HCT116 (cell line): ENCODE results near the gene AGPS. TPM values are rescaled to one million over a fixed set of nuclear protein-coding genes. Genes with fewer than 3 reads are reported as not detected.
"Not testable (repeated sequence)": the region's sequence is repeated elsewhere in the genome, so short reads cannot be mapped to it uniquely, and the experiment has no call there.

Experiments
- ATAC-seq: fragments of 200-7000 bp; cut with Tn5 transposase; 2 replicates; pipeline ENCODE4 v1.9.1; 2020; ENCODE audit warnings: mild to moderate bottlenecking, moderate library complexity
- BruUV-seq: library from RNA; stranded (reverse); fragments of 400-500 nt; replicated peaks from 2 replicates; lab custom pipeline; 2021; lab: Mats Ljungman, UMichigan
- CTCF ChIA-PET: fragments of 300-600 bp; sonication (Branson Sonifier 250); formaldehyde crosslinking; loops from one replicate; lab custom pipeline; 2021; ENCODE audit warnings: antibody characterized with exemption; lab: Charles Lee
- POLR2A ChIA-PET: fragments of 300-600, 350-600 bp; sonication (Branson Sonifier 250); formaldehyde crosslinking; loops from one replicate; lab custom pipeline; 2021; ENCODE audit warnings: antibody characterized with exemption; lab: Charles Lee
- RAD21 ChIA-PET, 2 experiments: fragments of 300-600 bp; sonication (Branson Sonifier 250); formaldehyde crosslinking; loops; one replicate each; lab custom pipeline; 2023; ENCODE audit warnings: low total read pairs in 2 of 2; ENCODE audit not compliant: uncharacterized antibody in 2 of 2, unreplicated experiment in 2 of 2, low non-redundant PET in 1 of 2; lab: Charles Lee
- DNase-seq: peaks from one replicate; pipeline ENCODE4 v3.0.0-alpha.2; 2010; ENCODE audit warnings: low read depth, low spot score
- H2AFZ ChIP-seq: fragments of 200-600 bp; shearing (Covaris generic), sonication (generic); 2 replicates; pipeline ENCODE4 v1.6.1; 2017; ENCODE audit warnings: low read depth, mixed run types, mixed read lengths, antibody characterized with exemption, low read length; ENCODE audit not compliant: poor library complexity, severe bottlenecking
- H3K27ac ChIP-seq: 2 replicates; pipeline ENCODE4 v1.5.1; 2012; ENCODE audit warnings: low read depth, low read length
- H3K27me3 ChIP-seq: fragments of 200-600 bp; sonication (generic); 2 replicates; pipeline ENCODE4 v1.6.1; 2016; ENCODE audit warnings: mixed run types, low read length, mixed read lengths; ENCODE audit not compliant: insufficient read depth
- H3K36me3 ChIP-seq, 2 experiments: fragments of 200-500 bp in 1 of 2; fragments of 200-600 bp in 1 of 2; sonication (Bioruptor generic) in 1 of 2; sonication (generic) in 1 of 2; 2 replicates each; pipeline versions ENCODE4 v1.5.1 to v1.6.1; 2014 to 2016; ENCODE audit warnings: low read length in 2 of 2, inconsistent platforms in 1 of 2, mixed read lengths in 1 of 2, mixed run types in 1 of 2; ENCODE audit not compliant: insufficient read depth in 2 of 2, control insufficient read depth in 1 of 2
- H3K4me1 ChIP-seq, 2 experiments: fragments of 200-600 bp in 1 of 2; sonication (generic) in 1 of 2; 2 replicates each; pipeline versions ENCODE4 v1.5.1 to v1.6.1; 2012 to 2017; ENCODE audit warnings: low read length in 2 of 2, inconsistent platforms in 1 of 2, mild to moderate bottlenecking in 1 of 2, mixed read lengths in 1 of 2, mixed run types in 1 of 2, moderate library complexity in 1 of 2; ENCODE audit not compliant: insufficient read depth in 2 of 2, control insufficient read depth in 1 of 2
- H3K4me2 ChIP-seq: fragments of 200-600 bp; sonication (generic); 2 replicates; pipeline ENCODE4 v1.6.1; 2017; ENCODE audit warnings: mixed run types, low read length, mixed read lengths
- H3K4me3 ChIP-seq, 2 experiments: fragments of 200-600 bp in 1 of 2; sonication (generic) in 1 of 2; replicated peaks in 1 of 2; 2 replicates each; pipeline ENCODE4 v1.5.1; 2011 to 2016; ENCODE audit warnings: low read length in 2 of 2, control low read depth in 1 of 2, low read depth in 1 of 2, mild to moderate bottlenecking in 1 of 2, mixed read lengths in 1 of 2, mixed run types in 1 of 2
- H3K79me2 ChIP-seq: fragments of 200-600 bp; sonication (generic); 2 replicates; pipeline ENCODE4 v1.6.1; 2017; ENCODE audit warnings: mild to moderate bottlenecking, mixed run types, low read length, moderate library complexity, mixed read lengths; ENCODE audit not compliant: insufficient read depth
- H3K9ac ChIP-seq: fragments of 200-600 bp; sonication (generic); 2 replicates; pipeline ENCODE4 v1.6.1; 2016; ENCODE audit warnings: low read length, mixed read lengths
- H3K9me2 ChIP-seq: fragments of 200-600 bp; sonication (generic), shearing (Covaris generic); 2 replicates; pipeline ENCODE4 v1.6.1; 2017; ENCODE audit warnings: mixed run types, mild to moderate bottlenecking, moderate library complexity; ENCODE audit not compliant: insufficient read depth
- H3K9me3 ChIP-seq, 2 experiments: fragments of 200-500 bp in 1 of 2; fragments of 200-600 bp in 1 of 2; sonication (Bioruptor generic) in 1 of 2; sonication (generic) in 1 of 2; 2 replicates each; pipeline ENCODE4 v1.6.1; 2014 to 2017; ENCODE audit warnings: low read length in 2 of 2, mixed read lengths in 2 of 2, inconsistent platforms in 1 of 2, low read depth in 1 of 2, mild to moderate bottlenecking in 1 of 2, mixed run types in 1 of 2, moderate library complexity in 1 of 2; ENCODE audit not compliant: control insufficient read depth in 1 of 2, insufficient read depth in 1 of 2
- H4K20me1 ChIP-seq: fragments of 200-600 bp; sonication (generic), shearing (Covaris generic); 2 replicates; pipeline ENCODE4 v1.6.1; 2017; ENCODE audit warnings: mixed run types, mild to moderate bottlenecking, moderate library complexity; ENCODE audit not compliant: insufficient read depth
- CBX3 ChIP-seq: IDR thresholded peaks from 2 replicates; pipeline ENCODE4 v1.6.1; 2012; ENCODE audit warnings: low read depth
- EGR1 ChIP-seq: IDR thresholded peaks from 2 replicates; pipeline ENCODE4 v1.6.1; 2012; ENCODE audit warnings: low read depth
- EZH2phosphoT487 ChIP-seq: fragments of 200-600 bp; IDR thresholded peaks from 2 replicates; pipeline ENCODE4 v1.6.1; 2018; ENCODE audit warnings: antibody characterized with exemption, borderline replicate concordance
- FOSL1 ChIP-seq: IDR thresholded peaks from 2 replicates; pipeline ENCODE4 v1.6.1; 2012; ENCODE audit warnings: low read depth
- JUND ChIP-seq: IDR thresholded peaks from 2 replicates; pipeline ENCODE4 v1.6.1; 2012
- POLR2A ChIP-seq: IDR thresholded peaks from 2 replicates; pipeline ENCODE4 v1.7.0; 2011; ENCODE audit warnings: borderline replicate concordance; ENCODE audit not compliant: insufficient read depth, insufficient read length; ENCODE audit errors: extremely low read depth
- POLR2AphosphoS5 ChIP-seq: IDR thresholded peaks from 2 replicates; pipeline ENCODE4 v1.6.1; 2011; ENCODE audit warnings: mild to moderate bottlenecking, low read depth, low read length, moderate library complexity
- RAD21 ChIP-seq: IDR thresholded peaks from 2 replicates; pipeline ENCODE4 v1.6.1; 2012; ENCODE audit warnings: low read depth, mild to moderate bottlenecking
- SIN3A ChIP-seq: IDR thresholded peaks from 2 replicates; pipeline ENCODE4 v1.6.1; 2012; ENCODE audit warnings: low read depth
- SP1 ChIP-seq: IDR thresholded peaks from 2 replicates; pipeline ENCODE4 v1.6.1; 2012; ENCODE audit warnings: low read depth
- SRF ChIP-seq: IDR thresholded peaks from 2 replicates; pipeline ENCODE4 v1.6.1; 2012; ENCODE audit warnings: low read depth
- YY1 ChIP-seq: IDR thresholded peaks from 2 replicates; pipeline ENCODE4 v1.6.1; 2011; ENCODE audit warnings: low read length, low read depth, moderate library complexity, mild to moderate bottlenecking; ENCODE audit not compliant: insufficient replicate concordance; ENCODE audit errors: extremely low read depth
- ZFX ChIP-seq: fragments of 450-650 bp; IDR thresholded peaks from 2 replicates; pipeline ENCODE4 v1.6.1; 2017
- intact Hi-C: fragments of 100-400 bp; cut with micrococcal nuclease; formaldehyde crosslinking; loops from 2 replicates; pipeline ENCODE4 v1.10.0; 2022
- total RNA-seq: library from RNA; stranded (reverse); gene quantifications from one replicate; pipeline ENCODE4 v1.2.1, GENCODE V29; 2021; ENCODE audit not compliant: unreplicated experiment
- TF ChIP-seq, protein P1 (sequence below): IDR thresholded peaks from 2 replicates; pipeline ENCODE4 v1.6.1; 2012
- TF ChIP-seq, protein P2 (sequence below): IDR thresholded peaks from 2 replicates; pipeline ENCODE4 v1.6.1; 2012; ENCODE audit warnings: low read depth
- TF ChIP-seq, protein P3 (sequence below): IDR thresholded peaks from 2 replicates; pipeline ENCODE4 v1.6.1; 2012

The AGPS gene
- total RNA-seq, 1 experiment from 2014 or later, result 66.6 TPM

DNA sequence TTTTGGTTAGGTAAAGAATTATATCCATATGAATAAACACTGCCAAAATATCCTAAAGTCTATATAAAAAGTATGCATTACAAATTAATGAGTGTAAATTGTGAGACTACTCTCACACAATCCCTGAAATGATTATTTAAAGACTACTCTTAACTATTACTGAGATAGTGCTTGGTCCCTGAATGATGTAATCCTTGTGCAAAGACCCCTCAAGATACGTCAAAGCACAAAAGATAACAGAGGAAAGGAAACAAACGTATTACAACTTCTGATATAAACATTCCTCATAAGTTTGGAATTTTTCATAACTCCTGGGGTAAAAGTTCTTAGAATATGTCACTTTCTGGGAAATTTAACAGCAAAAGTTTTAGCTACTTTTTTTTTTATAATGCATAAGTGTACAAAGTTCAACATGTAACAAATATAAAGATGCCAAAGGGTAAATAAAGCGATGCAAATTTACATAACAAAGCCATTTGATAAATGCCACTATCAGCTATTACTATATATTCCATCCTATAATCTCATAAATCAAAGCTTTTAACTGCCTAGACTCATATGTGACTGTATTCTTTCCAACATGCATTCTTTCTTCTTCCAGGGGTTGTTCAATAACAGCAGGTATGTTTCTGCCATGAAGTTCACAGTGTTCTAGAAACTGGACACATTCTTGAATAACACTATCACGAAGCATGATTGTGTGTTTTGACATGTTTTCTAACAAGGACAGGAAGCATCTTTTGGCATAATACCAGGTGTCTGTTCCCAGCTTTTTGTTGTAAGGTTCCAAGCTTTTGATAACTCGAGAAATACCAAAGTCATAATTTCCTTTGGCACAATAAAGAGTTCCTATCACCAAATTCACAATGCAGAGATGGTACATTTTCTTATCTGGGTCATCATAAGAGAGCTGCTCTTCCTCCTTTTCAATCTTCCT lies 158.0 kb downstream of the AGPS start (continued):
- no peak for TF ChIP-seq CBX3

DNA sequence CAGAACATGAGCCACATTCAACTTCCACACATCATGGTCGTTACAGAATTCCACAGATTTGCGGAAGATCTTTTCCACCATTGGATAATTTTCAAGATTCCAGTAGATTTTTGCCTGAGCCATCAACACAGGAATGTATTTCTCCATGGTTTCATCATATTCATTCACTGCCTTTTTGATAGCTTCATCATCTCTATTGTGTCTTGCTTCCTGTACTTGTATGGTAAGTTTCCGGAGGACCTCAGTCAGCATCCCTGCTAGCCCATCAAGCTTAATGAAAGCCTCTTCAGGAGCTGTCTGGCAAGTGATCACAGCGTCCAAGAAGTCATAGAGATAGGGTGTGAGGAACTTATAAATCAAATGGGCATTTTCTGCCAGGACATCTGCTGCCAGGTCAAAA lies 158.8 kb downstream of the AGPS start:
- intact Hi-C loops, H4K20me1 ChIP-seq, CTCF ChIA-PET, H3K4me3 ChIP-seq, H3K36me3 ChIP-seq, H3K79me2 ChIP-seq, H3K9me3 ChIP-seq, BruUV-seq, H3K27me3 ChIP-seq, H3K9me2 ChIP-seq, DNase-seq, H3K4me2 ChIP-seq, H3K27ac ChIP-seq, ATAC-seq, H2AFZ ChIP-seq, POLR2A ChIA-PET, H3K9ac ChIP-seq, RAD21 ChIA-PET: not testable (repeated sequence)
- H3K4me1 ChIP-seq, result peaks cover 0 to 16% of the 10 kb centered on the region in 2 experiments; a peak in 2 of 4 replicates

DNA sequence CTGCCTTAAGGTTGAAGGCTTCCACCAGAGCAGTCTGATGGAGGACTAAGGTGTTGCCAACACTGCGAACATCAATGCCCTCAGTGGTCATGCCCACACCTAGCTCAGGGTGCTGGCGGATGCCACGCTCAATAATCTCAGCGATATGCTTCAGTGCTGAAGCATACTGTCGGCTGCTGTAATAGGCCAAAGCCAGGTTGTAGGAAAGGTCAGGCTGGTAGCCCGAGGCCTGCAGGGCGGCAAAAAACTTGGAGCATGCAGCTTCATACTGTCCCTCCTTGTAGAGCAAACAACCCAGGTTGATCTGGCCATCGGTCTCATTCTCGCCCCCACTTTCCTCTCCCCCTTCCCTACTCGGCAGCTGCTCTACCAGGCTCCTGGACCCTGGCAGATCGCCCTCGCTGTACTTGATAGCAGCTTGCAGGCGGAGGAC lies 159.4 kb downstream of the AGPS start:
- Histone ChIP-seq H3K9ac (no peak overlapping the region), H3K4me1 (peaks cover 0 to 16% of the 10 kb centered on the region in 2 experiments; a peak in 2 of 4 replicates), H2AFZ (no peak overlapping the region), H3K36me3 (no peaks in the 10 kb centered on the region), H3K9me2 (no peaks in the 10 kb centered on the region), H3K4me2 (peak overlapping the region; percentile 93), H3K27ac (peak overlapping the region; percentile 77; the same call in 1 of the 2 replicates), H3K9me3 (no peaks in the 10 kb centered on the region), H3K27me3 (no peaks in the 10 kb centered on the region), H4K20me1 (no peaks in the 10 kb centered on the region), H3K79me2 (no peaks in the 10 kb centered on the region), H3K4me3 (peak overlapping the region; percentile 71 to 72)
- DNase-seq (no peak), ATAC-seq (no peak)
- ChIA-PET RAD21 (no interaction called here), CTCF (no interaction called here), POLR2A (no interaction called here)
- intact Hi-C loops, result no loop called here
- no TSS peak for BruUV-seq
- no peak for TF ChIP-seq RAD21
- TF ChIP-seq EZH2phosphoT487, result no peak
- TF ChIP-seq SRF, result no peak
- no peak for TF ChIP-seq FOSL1
- no peak for TF ChIP-seq POLR2A
- TF ChIP-seq POLR2AphosphoS5, result no peak
- no peak for TF ChIP-seq JUND
- no peak for TF ChIP-seq CBX3
- TF ChIP-seq ZFX, result no peak
- TF ChIP-seq SIN3A, result no peak
- no peak for TF ChIP-seq YY1
- no peak for TF ChIP-seq EGR1
- TF ChIP-seq, protein P1, sequence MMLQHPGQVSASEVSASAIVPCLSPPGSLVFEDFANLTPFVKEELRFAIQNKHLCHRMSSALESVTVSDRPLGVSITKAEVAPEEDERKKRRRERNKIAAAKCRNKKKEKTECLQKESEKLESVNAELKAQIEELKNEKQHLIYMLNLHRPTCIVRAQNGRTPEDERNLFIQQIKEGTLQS, result no peak
- TF ChIP-seq, protein P2, sequence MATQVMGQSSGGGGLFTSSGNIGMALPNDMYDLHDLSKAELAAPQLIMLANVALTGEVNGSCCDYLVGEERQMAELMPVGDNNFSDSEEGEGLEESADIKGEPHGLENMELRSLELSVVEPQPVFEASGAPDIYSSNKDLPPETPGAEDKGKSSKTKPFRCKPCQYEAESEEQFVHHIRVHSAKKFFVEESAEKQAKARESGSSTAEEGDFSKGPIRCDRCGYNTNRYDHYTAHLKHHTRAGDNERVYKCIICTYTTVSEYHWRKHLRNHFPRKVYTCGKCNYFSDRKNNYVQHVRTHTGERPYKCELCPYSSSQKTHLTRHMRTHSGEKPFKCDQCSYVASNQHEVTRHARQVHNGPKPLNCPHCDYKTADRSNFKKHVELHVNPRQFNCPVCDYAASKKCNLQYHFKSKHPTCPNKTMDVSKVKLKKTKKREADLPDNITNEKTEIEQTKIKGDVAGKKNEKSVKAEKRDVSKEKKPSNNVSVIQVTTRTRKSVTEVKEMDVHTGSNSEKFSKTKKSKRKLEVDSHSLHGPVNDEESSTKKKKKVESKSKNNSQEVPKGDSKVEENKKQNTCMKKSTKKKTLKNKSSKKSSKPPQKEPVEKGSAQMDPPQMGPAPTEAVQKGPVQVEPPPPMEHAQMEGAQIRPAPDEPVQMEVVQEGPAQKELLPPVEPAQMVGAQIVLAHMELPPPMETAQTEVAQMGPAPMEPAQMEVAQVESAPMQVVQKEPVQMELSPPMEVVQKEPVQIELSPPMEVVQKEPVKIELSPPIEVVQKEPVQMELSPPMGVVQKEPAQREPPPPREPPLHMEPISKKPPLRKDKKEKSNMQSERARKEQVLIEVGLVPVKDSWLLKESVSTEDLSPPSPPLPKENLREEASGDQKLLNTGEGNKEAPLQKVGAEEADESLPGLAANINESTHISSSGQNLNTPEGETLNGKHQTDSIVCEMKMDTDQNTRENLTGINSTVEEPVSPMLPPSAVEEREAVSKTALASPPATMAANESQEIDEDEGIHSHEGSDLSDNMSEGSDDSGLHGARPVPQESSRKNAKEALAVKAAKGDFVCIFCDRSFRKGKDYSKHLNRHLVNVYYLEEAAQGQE, result no peak
- TF ChIP-seq, protein P3, sequence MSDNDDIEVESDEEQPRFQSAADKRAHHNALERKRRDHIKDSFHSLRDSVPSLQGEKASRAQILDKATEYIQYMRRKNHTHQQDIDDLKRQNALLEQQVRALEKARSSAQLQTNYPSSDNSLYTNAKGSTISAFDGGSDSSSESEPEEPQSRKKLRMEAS, result no peak
- no peak for TF ChIP-seq SP1
